Measurements from ENCODE around the gene TMEM45A.

Gene TMEM45A

DNA sequence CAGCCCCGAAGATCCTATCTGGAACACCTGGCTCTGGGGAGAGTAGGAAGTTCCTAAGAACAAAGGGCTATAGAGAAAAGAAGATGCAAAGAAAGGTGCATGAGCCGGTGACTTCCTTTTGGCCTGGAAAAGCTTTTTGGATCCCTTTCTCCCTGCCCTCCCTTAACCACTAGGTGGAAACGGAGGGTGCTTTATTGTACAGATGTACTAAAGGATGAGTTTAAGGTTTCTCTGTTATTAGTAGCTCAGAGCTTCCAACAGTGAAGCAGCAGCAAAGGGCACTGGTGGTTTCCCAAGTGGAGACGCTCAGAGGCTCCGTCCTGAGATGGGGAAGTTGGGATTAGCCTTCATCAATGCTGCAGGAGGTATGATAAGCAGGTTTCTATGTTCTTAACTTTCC lies 111.0 kb downstream of the TMEM45A start:
- TF ChIP-seq ZFP30 (CRISPR knock-in tag; IDR thresholded peaks at IDR 0.05), result no peak
- TF ChIP-seq BACH2 (CRISPR knock-in tag; IDR thresholded peaks at IDR 0.05; ENCODE audit: borderline replicate concordance), result no peak
- ATAC-seq, result peak; percentile 99

DNA sequence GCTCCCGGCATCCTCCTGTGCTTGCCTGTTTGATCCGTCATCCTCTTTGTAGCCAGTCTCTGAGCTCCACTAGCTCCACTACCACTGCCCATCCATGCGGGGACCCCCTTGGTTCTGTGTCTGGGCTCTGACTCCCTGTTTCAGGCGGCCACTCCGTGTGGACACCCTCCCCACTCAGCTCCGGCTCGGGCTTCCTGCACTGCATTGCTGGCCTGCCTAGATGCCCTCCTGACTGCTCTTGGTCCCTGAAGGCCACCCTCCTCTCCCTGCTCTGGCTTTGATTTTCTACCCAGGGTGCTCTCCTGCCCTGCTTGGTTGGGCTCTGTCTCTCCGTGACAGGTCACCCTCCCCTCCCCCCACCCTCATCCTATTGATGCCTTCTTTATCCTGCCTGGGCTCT lies 112.9 kb downstream of the TMEM45A start:
- TF ChIP-seq PPARA (CRISPR knock-in tag; IDR thresholded peaks at IDR 0.05; ENCODE audit: borderline replicate concordance) (no peak), CSDC2 (CRISPR knock-in tag; IDR thresholded peaks at IDR 0.05) (no peak), SNAI2 (CRISPR knock-in tag; IDR thresholded peaks at IDR 0.05) (no peak), ESRRG (CRISPR knock-in tag; IDR thresholded peaks at IDR 0.05) (no peak), POU6F1 (CRISPR knock-in tag; IDR thresholded peaks at IDR 0.05; ENCODE audit: borderline replicate concordance, low read depth) (no peak), ARNTL (CRISPR knock-in tag; IDR thresholded peaks at IDR 0.05; ENCODE audit: borderline replicate concordance, low read depth) (no peak), TCF4 (CRISPR knock-in tag; IDR thresholded peaks at IDR 0.05; ENCODE audit: borderline replicate concordance) (no peak), ZFP3 (CRISPR knock-in tag; IDR thresholded peaks at IDR 0.05) (no peak), GLIS3 (CRISPR knock-in tag; IDR thresholded peaks at IDR 0.05) (no peak), ZNF8 (CRISPR knock-in tag; IDR thresholded peaks at IDR 0.05) (no peak), ZNF70 (CRISPR knock-in tag; IDR thresholded peaks at IDR 0.05) (no peak), ISL1 (CRISPR knock-in tag; IDR thresholded peaks at IDR 0.05) (no peak)
- TF ChIP-seq, protein P1, sequence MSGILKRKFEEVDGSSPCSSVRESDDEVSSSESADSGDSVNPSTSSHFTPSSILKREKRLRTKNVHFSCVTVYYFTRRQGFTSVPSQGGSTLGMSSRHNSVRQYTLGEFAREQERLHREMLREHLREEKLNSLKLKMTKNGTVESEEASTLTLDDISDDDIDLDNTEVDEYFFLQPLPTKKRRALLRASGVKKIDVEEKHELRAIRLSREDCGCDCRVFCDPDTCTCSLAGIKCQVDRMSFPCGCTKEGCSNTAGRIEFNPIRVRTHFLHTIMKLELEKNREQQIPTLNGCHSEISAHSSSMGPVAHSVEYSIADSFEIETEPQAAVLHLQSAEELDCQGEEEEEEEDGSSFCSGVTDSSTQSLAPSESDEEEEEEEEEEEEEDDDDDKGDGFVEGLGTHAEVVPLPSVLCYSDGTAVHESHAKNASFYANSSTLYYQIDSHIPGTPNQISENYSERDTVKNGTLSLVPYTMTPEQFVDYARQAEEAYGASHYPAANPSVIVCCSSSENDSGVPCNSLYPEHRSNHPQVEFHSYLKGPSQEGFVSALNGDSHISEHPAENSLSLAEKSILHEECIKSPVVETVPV (CRISPR knock-in tag; IDR thresholded peaks at IDR 0.05), result no peak
- no peak for ATAC-seq

DNA sequence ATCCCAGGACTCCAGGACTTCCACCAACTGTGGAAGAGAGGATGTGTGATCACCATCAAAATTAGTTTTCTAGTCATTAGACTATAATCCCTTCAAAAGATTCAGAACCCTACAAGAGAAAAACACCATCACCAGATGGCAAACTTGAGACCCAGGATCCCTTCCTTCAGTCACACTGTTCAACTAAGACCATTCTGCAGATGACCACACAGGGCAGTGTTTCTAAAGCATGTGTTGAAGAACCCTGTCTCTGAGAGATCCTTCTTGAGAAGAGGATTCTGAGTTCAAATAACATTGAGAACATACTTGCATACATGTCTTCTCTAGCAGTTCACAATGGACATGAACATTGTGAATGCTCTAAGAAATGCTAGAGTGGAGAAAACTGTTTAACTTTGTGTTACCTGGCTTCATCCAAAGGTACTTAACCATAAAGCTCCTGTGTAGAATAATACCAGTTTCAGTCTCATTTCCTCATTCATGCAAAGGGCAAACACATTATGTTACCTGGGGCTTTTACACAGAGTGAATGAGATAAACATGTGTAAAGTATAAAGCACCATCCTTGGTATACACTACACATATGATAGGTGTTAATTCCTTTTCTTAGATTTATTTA lies 114.6 kb downstream of the TMEM45A start:
- TF ChIP-seq SNAI2 (CRISPR knock-in tag; IDR thresholded peaks at IDR 0.05), result no peak
- no peak for TF ChIP-seq BACH2 (CRISPR knock-in tag; IDR thresholded peaks at IDR 0.05; ENCODE audit: borderline replicate concordance)
- TF ChIP-seq POU6F1 (CRISPR knock-in tag; IDR thresholded peaks at IDR 0.05; ENCODE audit: borderline replicate concordance, low read depth), result no peak
- no peak for TF ChIP-seq ARNTL (CRISPR knock-in tag; IDR thresholded peaks at IDR 0.05; ENCODE audit: borderline replicate concordance, low read depth)
- no peak for TF ChIP-seq ISL1 (CRISPR knock-in tag; IDR thresholded peaks at IDR 0.05)
- no peak for TF ChIP-seq RARB (CRISPR knock-in tag; IDR thresholded peaks at IDR 0.05)
- no peak for TF ChIP-seq ZFP3 (CRISPR knock-in tag; IDR thresholded peaks at IDR 0.05)
- TF ChIP-seq PPARA (CRISPR knock-in tag; IDR thresholded peaks at IDR 0.05; ENCODE audit: borderline replicate concordance), result no peak
- TF ChIP-seq GLIS3 (CRISPR knock-in tag; IDR thresholded peaks at IDR 0.05), result no peak
- no peak for TF ChIP-seq TSHZ2 (CRISPR knock-in tag; IDR thresholded peaks at IDR 0.05)
- TF ChIP-seq CSDC2 (CRISPR knock-in tag; IDR thresholded peaks at IDR 0.05), result no peak
- TF ChIP-seq PATZ1 (CRISPR knock-in tag; IDR thresholded peaks at IDR 0.05; ENCODE audit: borderline replicate concordance), result no peak
- TF ChIP-seq ZNF565 (CRISPR knock-in tag; conservative IDR thresholded peaks at IDR 0.05; ENCODE audit: low read depth), result no peak
- no peak for TF ChIP-seq OSR1 (CRISPR knock-in tag; IDR thresholded peaks at IDR 0.05)
- TF ChIP-seq ZNF70 (CRISPR knock-in tag; IDR thresholded peaks at IDR 0.05), result no peak
- TF ChIP-seq ZNF8 (CRISPR knock-in tag; IDR thresholded peaks at IDR 0.05), result no peak
- TF ChIP-seq CREB5 (CRISPR knock-in tag; IDR thresholded peaks at IDR 0.05; ENCODE audit: low read depth), result no peak
- no peak for TF ChIP-seq ZFP30 (CRISPR knock-in tag; IDR thresholded peaks at IDR 0.05)
- TF ChIP-seq, protein P1 (CRISPR knock-in tag; IDR thresholded peaks at IDR 0.05), result no peak
- ATAC-seq, result no peak

Measured in SK-N-SH treated with all-trans-retinoic acid at 6 μM for 48 hours (cell line).